GM12873 (cell line): ENCODE measurements around the gene FBXO10.

ENCODE experiments used
- TF ChIP-seq, protein P1 (sequence below): IDR thresholded peaks from 2 replicates; pipeline ENCODE4 v1.5.1; 2012; ENCODE audit warnings: low read depth, mild to moderate bottlenecking, moderate library complexity, low read length, control low read depth; ENCODE audit not compliant: insufficient read depth; ENCODE audit errors: missing control alignments

FBXO10 gene

DNA sequence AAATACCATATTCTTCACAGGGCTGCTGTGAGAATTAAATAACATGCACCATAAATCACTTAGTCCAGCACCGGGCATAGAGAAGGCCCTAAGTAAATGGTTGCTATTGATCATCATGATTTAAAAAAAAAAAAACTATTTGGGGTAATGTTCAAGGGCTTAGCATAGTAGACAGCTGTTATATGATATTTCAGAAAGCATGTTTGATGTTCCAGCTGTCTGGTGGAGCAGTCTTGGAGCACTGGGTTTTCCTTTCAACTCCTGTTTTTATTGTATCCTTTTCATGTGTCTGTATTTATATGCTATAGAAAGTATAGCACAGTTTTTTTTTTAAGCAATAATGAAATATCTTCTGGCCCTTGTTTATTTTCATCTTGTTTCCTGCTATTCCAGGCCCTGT is 44.2 kb upstream of the FBXO10 start:
- TF ChIP-seq, protein P1, sequence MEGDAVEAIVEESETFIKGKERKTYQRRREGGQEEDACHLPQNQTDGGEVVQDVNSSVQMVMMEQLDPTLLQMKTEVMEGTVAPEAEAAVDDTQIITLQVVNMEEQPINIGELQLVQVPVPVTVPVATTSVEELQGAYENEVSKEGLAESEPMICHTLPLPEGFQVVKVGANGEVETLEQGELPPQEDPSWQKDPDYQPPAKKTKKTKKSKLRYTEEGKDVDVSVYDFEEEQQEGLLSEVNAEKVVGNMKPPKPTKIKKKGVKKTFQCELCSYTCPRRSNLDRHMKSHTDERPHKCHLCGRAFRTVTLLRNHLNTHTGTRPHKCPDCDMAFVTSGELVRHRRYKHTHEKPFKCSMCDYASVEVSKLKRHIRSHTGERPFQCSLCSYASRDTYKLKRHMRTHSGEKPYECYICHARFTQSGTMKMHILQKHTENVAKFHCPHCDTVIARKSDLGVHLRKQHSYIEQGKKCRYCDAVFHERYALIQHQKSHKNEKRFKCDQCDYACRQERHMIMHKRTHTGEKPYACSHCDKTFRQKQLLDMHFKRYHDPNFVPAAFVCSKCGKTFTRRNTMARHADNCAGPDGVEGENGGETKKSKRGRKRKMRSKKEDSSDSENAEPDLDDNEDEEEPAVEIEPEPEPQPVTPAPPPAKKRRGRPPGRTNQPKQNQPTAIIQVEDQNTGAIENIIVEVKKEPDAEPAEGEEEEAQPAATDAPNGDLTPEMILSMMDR = no peak

DNA sequence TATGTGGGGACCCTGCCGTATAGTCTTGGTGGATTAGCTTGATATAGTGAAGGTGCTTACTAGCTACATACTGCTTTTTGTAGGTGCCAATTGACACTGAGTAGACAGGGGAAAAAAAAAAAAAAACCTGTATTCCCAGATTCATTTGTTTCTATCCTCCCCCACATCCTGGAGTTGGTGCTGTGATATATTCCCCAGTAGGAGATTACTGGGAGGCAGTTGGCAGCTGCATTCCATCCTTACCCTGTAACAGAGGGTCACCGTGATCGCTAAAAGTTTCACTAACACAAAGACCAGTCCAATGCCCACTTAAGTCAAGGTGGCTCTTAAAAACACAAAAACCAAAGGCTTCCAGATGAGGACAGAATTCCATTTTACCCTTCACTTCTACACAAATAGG is 43.6 kb upstream of the FBXO10 start:
- TF ChIP-seq, protein P1 = no peak

DNA sequence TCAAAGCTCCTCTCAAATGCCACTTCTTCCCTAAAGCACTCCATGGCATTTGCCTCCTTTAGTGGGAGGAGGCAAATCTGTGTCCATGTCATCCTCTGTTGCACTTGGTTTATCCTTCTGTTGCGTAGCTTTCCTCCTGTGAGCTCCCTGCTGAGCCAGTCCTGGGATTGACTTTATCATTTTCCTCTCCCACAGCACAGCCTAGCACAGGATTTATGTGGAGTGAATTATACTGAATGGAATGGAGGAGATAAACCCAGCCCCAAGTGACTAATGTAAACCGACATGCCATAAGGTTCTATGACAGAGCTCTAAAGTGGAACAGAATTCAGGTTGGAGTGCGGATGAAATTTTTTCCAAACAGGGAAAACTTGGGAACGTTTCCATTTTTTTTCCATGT is 42.6 kb upstream of the FBXO10 start:
- TF ChIP-seq, protein P1 = no peak

DNA sequence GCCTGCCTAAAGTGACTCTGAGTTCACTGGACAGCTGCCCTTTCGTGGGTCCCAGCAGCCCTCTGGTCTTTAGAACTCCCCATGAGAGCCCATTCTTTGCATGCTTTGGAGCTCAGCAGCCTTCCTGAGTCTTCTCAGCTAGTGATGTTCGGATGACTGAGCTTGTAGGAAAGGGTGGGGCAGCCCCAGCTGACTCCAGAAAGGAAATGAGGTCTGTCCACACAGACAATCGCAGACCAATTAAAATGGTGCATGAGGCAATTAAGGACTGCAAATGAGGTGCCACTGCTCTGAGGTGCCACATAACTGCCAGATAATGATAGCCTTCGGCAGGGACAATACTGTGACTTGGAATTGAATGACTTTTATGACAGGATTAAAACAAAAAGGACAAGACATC is 41.7 kb upstream of the FBXO10 start:
- TF ChIP-seq, protein P1 = no peak

DNA sequence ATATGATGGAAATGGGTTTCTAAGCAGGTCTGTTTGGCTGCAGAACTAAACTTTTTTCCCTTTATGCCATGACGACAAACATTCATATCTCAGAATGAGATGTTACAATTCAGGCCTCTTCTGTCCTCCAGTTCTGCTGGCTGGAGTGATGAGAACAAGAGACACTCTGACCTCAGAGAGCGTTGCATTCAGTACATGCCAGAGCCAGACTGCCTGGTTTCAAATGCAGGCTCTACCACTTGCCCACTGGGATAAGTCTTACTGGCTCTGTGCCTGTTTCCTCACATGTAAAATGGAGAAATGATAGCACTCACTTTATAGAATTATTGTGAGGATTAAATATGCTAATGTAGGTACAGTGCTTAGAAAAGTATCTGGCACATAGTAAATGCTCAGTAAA is 41.0 kb upstream of the FBXO10 start:
- TF ChIP-seq, protein P1 = no peak

DNA sequence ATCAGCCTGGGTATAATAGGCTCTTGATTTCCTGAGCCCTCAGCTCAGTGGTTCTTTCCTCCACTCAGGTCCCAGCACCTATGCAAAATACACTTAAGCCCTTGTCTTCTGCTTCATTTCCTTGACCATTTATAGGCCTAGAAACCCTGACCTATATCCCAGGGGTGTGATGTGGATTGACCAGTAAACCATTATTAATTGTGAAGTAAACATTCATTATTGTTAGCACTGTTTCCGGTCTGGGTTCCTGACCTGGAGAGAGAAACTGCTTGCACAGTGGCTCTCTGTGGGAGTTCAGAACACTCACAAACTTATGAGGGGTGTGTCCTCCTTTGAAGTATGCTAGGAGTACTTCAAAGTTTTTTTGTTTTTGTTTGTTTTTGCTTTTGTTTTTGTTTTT is 35.8 kb upstream of the FBXO10 start:
- TF ChIP-seq, protein P1 = no peak

DNA sequence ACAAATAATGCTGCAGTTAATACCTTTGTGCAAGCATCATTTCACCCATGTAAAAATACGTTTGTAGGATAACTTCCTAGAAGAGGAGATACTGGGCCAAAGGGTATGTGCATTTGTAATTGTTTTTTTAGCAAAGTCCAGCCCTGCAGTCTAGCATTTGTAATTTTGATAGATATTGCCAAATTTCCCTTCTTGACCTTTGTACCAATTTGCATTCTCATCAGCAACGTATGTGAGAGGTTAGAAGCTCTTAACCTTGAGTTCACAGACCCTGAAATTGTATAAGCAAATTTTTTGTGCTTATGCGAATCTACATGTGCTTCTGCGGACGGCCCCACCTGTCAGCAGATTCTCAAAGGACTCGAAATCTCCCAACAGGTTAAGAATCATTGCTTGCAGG is 34.8 kb upstream of the FBXO10 start:
- TF ChIP-seq, protein P1 = no peak
